ENCODE measurements around the gene KIAA1671. TPM values are rescaled to one million over a fixed set of nuclear protein-coding genes. Genes with fewer than 3 reads are reported as not detected.
A peak's percentile ranks its signal among the peaks of the same experiment; 100 is the strongest.

The KIAA1671 gene
- total RNA-seq, 4 donors from 2014 or later = 16.2 to 35.0 (median 21.7) TPM

- TF ChIP-seq, protein P1, sequence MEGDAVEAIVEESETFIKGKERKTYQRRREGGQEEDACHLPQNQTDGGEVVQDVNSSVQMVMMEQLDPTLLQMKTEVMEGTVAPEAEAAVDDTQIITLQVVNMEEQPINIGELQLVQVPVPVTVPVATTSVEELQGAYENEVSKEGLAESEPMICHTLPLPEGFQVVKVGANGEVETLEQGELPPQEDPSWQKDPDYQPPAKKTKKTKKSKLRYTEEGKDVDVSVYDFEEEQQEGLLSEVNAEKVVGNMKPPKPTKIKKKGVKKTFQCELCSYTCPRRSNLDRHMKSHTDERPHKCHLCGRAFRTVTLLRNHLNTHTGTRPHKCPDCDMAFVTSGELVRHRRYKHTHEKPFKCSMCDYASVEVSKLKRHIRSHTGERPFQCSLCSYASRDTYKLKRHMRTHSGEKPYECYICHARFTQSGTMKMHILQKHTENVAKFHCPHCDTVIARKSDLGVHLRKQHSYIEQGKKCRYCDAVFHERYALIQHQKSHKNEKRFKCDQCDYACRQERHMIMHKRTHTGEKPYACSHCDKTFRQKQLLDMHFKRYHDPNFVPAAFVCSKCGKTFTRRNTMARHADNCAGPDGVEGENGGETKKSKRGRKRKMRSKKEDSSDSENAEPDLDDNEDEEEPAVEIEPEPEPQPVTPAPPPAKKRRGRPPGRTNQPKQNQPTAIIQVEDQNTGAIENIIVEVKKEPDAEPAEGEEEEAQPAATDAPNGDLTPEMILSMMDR (IDR thresholded peaks at IDR 0.05 in 4 of 5, conservative IDR thresholded peaks at IDR 0.05 in 1 of 5) = no peak
- no peak for TF ChIP-seq POLR2A (IDR thresholded peaks at IDR 0.05)
- H3K36me3 ChIP-seq = no peaks in the 10 kb centered on the region
- H3K27ac ChIP-seq = peak overlapping the region; percentile 73 to 90 (median 83)
- intact Hi-C loops (cut with DNase I; ENCODE audit: low total_unique reads) = no loop called here
- peak in 1 of 2 donors; percentile 61 for DNase-seq
- H3K27me3 ChIP-seq = no peaks in the 10 kb centered on the region
- ATAC-seq = peak; percentile 19 to 42
- in situ Hi-C loops (cut with MboI; ENCODE audit: low sequenced_read_pairs in 4 of 4) = no loop called here
- no peaks in the 10 kb centered on the region for H3K9me3 ChIP-seq
- H3K4me3 ChIP-seq = no peak overlapping the region
- H3K4me1 ChIP-seq = peaks cover 23 to 69% of the 10 kb centered on the region in 2 donors
Observed at GRCh38 chr22:25142102-25142501, 189.6 kb downstream of the KIAA1671 start.

DNA sequence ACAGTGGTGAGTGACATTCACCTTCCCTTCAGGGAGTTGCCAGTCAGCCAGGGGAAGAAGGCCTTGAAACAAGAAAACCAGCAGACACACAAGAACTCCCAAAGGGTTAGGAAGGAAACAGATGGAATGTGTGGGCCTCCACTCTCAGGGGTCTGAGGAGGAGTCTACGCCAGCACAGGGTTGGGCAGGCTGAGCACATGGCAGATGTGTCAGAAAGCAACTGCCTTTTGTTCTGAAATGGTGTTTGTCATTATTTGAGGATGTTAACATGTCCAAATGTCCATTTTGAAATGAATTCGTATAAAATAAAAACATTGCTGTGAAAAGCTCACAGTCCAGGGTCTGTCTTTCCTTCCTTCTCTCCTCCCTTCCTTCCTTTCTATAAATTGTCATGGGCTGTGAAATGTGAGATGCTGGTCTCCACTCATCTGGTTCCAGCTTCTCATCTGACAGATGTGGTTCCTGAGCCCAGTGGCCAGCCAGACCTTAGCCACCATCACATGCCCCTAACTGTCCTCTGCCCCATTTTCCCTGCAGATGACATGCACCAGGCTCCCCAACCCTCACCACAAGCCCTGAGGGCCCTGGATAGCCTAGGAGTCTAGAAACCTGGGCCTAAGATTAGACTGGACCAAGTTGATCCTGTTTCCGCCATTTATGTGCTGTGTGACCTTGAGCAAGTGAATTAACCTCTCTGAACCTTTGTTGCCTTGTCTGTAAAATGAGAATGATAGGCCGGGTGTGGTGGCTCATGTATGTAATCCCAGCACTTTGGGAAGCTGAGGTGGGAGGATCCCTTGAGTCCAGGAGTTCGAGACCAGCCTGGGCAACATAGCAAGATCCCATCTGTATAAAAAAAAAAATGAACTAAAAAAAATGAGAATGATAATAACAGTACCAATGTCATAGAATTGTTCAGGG, 190.9 kb downstream of the KIAA1671 start:
- TF ChIP-seq, protein P1 (IDR thresholded peaks at IDR 0.05 in 4 of 5, conservative IDR thresholded peaks at IDR 0.05 in 1 of 5) = no peak
- TF ChIP-seq POLR2A (IDR thresholded peaks at IDR 0.05) = peak in 1 of 2 donors; percentile 46
- DNase-seq = peak; percentile 55 to 58
- peak; percentile 35 to 72 for ATAC-seq
- in situ Hi-C loops (cut with MboI; ENCODE audit: low sequenced_read_pairs in 4 of 4) (no loop called here), intact Hi-C loops (cut with DNase I; ENCODE audit: low total_unique reads) (no loop called here)
- H3K4me1 ChIP-seq = peaks cover 17 to 62% of the 10 kb centered on the region in 2 donors
- peak overlapping the region; percentile 73 to 90 (median 83) for H3K27ac ChIP-seq
- H3K36me3 ChIP-seq = no peaks in the 10 kb centered on the region
- no peak overlapping the region for H3K4me3 ChIP-seq
- H3K27me3 ChIP-seq = no peaks in the 10 kb centered on the region
- H3K9me3 ChIP-seq = no peaks in the 10 kb centered on the region

GRCh38 chr22:25144522-25144921, 192.0 kb downstream of the KIAA1671 start:
- no peaks in the 10 kb centered on the region for H3K9me3 ChIP-seq
- intact Hi-C loops (cut with DNase I; ENCODE audit: low total_unique reads) (no loop called here), in situ Hi-C loops (cut with MboI; ENCODE audit: low sequenced_read_pairs in 4 of 4) (no loop called here)
- peaks cover 13 to 55% of the 10 kb centered on the region in 2 donors for H3K4me1 ChIP-seq
- H3K36me3 ChIP-seq = no peaks in the 10 kb centered on the region
- no peak overlapping the region for H3K4me3 ChIP-seq
- ATAC-seq (no peak), DNase-seq (no peak)
- TF ChIP-seq, protein P1 (IDR thresholded peaks at IDR 0.05 in 4 of 5, conservative IDR thresholded peaks at IDR 0.05 in 1 of 5) = no peak
- TF ChIP-seq POLR2A (IDR thresholded peaks at IDR 0.05) = no peak
- no peaks in the 10 kb centered on the region for H3K27me3 ChIP-seq
- H3K27ac ChIP-seq = peak overlapping the region; percentile 73 to 90 (median 83)

- H3K36me3 ChIP-seq = no peaks in the 10 kb centered on the region
- in situ Hi-C loops (cut with MboI; ENCODE audit: low sequenced_read_pairs in 4 of 4) = no loop called here
- ATAC-seq (no peak), DNase-seq (no peak)
- peak overlapping the region; percentile 42 to 90 (median 83) for H3K27ac ChIP-seq
- H3K27me3 ChIP-seq = no peaks in the 10 kb centered on the region
- H3K4me3 ChIP-seq = no peak overlapping the region
- intact Hi-C loops (cut with DNase I; ENCODE audit: low total_unique reads) = no loop called here
- peaks cover 13 to 54% of the 10 kb centered on the region in 2 donors for H3K4me1 ChIP-seq
- no peak for TF ChIP-seq POLR2A (IDR thresholded peaks at IDR 0.05)
- TF ChIP-seq, protein P1 (IDR thresholded peaks at IDR 0.05 in 4 of 5, conservative IDR thresholded peaks at IDR 0.05 in 1 of 5) = no peak
- H3K9me3 ChIP-seq = no peaks in the 10 kb centered on the region
Observed at GRCh38 chr22:25146307-25146706, 193.8 kb downstream of the KIAA1671 start.
